Measurements from ENCODE around the gene NEGR1.

- TF ChIP-seq, protein P1, sequence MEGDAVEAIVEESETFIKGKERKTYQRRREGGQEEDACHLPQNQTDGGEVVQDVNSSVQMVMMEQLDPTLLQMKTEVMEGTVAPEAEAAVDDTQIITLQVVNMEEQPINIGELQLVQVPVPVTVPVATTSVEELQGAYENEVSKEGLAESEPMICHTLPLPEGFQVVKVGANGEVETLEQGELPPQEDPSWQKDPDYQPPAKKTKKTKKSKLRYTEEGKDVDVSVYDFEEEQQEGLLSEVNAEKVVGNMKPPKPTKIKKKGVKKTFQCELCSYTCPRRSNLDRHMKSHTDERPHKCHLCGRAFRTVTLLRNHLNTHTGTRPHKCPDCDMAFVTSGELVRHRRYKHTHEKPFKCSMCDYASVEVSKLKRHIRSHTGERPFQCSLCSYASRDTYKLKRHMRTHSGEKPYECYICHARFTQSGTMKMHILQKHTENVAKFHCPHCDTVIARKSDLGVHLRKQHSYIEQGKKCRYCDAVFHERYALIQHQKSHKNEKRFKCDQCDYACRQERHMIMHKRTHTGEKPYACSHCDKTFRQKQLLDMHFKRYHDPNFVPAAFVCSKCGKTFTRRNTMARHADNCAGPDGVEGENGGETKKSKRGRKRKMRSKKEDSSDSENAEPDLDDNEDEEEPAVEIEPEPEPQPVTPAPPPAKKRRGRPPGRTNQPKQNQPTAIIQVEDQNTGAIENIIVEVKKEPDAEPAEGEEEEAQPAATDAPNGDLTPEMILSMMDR (IDR thresholded peaks at IDR 0.05): no peak
- TF ChIP-seq POLR2AphosphoS5 (IDR thresholded peaks at IDR 0.05): no peak
Observed at GRCh38 chr1:72281637-72282270, 585 bp downstream of the NEGR1 start.

Measured in upper lobe of left lung (tissue), 4 donors.